Renal cortex interstitium (tissue), 11 donors: ENCODE measurements around the gene DYNC2H1. TPM values are rescaled to one million over a fixed set of nuclear protein-coding genes. Genes with fewer than 3 reads are reported as not detected.
A peak's percentile ranks its signal among the peaks of the same experiment; 100 is the strongest.

Experiments used
- DNase-seq, 11 donors: peaks; one replicate each; pipeline ENCODE4 v3.0.0-alpha.2; 2013; ENCODE audit warnings: low read depth in 9 of 11, low spot score in 4 of 11; ENCODE audit errors: extremely low read depth in 1 of 11
- polyA plus RNA-seq, 3 donors: library from polyadenylated mRNA; unstranded; fragments of 120-200 nt; gene quantifications; one replicate each; pipeline ENCODE4 v1.2.1, GENCODE V29; 2013; ENCODE audit not compliant: insufficient read length in 3 of 3

Gene DYNC2H1
- polyA plus RNA-seq, 3 donors, result 40.7 to 47.3 (median 44.1) TPM

DNA sequence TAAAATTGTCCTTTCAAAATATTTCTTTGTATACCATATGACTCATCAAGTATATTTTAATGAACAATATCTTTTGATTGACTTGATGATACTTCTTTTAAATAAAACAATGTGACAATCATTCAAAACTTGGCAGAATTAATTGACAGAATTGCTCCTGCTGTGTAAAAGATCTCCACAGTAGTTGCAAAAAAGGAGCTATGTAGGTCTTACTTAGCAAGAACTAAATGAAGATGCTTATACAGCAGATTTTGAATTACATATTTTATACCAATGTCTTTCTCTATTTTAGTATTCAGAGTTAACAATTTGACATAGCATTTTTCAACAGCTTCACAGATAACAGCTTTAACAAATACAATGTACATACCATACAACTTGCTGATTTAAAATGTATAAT lies 144.9 kb downstream of the DYNC2H1 start:
- DNase-seq, result no peak

- peak in 2 of 11 donors; percentile 0 for DNase-seq
Measured at GRCh38 chr11:103257360-103257759, 148.1 kb downstream of the DYNC2H1 start.

- DNase-seq, result no peak
Measured at GRCh38 chr11:103266167-103266831, 157.1 kb downstream of the DYNC2H1 start.

- DNase-seq, result no peak
Measured at GRCh38 chr11:103272876-103273275, 163.7 kb downstream of the DYNC2H1 start.

DNA sequence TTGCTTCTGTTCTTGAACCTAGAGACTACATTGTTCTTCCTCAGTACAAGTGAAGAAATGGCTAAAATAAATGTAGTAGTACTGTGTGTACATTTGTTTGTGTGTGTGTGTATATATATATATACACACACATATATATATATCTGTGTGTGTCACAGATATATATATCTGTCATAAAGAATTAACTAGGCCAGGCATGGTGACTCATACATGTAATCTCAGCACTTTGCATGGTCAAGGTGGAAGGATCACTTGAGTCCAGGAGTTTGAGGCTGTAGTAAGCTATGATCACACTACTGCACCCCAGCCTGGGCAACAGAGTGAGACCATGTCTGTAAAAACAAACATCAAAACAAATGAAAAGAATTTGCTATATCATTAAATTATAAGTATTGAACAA lies 164.8 kb downstream of the DYNC2H1 start:
- DNase-seq, result no peak

DNA sequence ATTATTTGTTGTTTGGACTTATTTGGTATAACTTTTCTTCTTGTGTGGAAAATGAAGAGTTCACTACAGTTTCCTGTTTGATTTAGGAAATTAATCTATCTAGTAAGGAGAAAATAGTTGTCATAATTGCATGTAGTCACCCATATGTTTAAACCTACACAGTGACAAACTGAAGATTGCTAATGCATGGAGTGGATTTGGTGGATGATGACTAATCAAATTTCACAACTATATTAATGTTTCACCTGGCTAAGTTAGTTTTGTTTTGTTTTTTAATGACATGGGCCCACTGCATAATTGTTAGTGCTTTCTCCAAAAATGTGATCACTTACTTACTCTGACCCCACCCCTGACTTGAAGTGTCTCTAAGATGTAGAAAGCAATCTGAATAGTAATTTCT lies 170.6 kb downstream of the DYNC2H1 start:
- DNase-seq, result no peak

- DNase-seq, result no peak
Measured at GRCh38 chr11:103281301-103281700, 172.1 kb downstream of the DYNC2H1 start.

GRCh38 chr11:103284260-103284659 lies 175.0 kb downstream of the DYNC2H1 start:
- DNase-seq, result no peak

DNA sequence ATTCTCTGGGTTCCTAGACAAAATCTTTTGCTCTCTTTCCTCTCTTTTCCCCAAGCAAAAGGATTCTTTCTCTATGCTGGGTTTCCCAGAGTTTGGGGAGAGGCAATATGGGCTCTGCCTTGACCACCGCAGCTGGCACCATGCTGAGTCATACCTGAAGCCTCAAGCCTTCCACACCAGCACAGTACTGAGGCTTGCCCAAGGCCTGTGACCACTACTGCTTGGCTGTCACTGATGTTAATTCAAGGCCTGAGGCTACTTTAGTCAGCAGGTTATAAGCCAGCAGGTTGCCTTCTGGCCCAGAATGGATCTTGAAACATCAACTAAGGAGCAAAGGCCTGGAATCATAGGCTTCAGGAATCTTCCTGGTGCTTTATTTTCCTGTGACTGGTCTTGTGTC lies 185.3 kb downstream of the DYNC2H1 start:
- DNase-seq, result no peak

DNA sequence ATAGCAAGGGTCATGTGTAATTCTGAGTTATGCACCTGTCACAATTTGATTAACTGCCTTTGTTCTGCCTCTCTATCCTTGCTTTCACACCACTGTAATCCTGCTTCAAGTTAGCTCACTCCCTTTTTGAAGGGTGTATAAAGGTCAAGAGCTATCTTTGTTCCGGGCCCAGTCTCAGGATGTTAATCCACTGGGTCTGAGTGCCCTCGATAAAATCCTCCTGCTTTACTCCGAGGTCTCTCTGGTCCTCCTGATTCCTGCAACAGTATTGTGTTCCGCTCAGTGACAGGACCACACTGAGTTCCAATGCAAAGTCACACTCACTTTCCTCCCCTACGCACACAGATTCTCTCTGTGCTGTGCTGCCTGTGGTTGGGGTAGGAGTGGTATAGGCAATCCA lies 186.5 kb downstream of the DYNC2H1 start:
- no peak for DNase-seq

GRCh38 chr11:103297900-103298299 lies 188.7 kb downstream of the DYNC2H1 start:
- no peak for DNase-seq

GRCh38 chr11:103315248-103315647 lies 206.0 kb downstream of the DYNC2H1 start:
- no peak for DNase-seq

DNA sequence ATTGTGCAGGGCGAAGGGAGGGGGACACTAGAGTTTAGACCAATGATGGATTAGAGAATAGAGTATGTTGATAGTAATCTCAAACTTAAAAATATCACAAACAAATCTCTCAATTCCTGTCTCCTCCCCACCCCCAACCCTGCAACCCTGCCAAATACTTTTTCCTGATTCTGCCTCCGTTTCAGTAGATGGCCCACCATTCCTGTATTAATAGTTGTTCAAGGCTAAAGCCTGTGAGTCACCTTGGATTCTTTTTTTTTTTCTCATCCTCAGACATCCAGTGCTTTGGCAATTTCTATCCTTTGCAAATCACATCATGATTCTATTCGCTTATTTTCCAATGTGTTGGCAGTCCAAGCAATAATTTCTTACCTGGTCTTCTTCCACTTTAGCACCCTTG lies 207.9 kb downstream of the DYNC2H1 start:
- DNase-seq, result no peak

DNA sequence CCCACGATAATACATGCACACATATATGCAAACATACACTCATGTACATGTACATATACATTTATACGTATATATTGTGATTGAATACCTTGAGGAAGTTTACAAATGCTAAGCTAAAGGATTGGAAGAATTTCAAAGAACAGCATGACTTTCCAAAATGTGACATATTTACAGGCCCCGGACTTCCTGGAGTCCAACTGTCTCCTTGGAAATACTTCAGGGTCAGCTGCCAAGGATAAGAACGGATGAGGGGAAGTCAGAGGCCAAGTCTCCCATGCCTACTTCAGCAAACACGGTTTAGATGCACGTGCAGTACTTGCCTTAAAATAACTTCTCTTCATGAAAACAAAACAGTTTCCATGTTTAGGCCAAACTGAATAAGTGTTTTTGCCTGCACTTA lies 213.6 kb downstream of the DYNC2H1 start:
- DNase-seq, result peak in 3 of 11 donors; percentile 2 to 5 (median 2)

GRCh38 chr11:103325686-103326069 lies 216.5 kb downstream of the DYNC2H1 start:
- DNase-seq, result no peak

DNA sequence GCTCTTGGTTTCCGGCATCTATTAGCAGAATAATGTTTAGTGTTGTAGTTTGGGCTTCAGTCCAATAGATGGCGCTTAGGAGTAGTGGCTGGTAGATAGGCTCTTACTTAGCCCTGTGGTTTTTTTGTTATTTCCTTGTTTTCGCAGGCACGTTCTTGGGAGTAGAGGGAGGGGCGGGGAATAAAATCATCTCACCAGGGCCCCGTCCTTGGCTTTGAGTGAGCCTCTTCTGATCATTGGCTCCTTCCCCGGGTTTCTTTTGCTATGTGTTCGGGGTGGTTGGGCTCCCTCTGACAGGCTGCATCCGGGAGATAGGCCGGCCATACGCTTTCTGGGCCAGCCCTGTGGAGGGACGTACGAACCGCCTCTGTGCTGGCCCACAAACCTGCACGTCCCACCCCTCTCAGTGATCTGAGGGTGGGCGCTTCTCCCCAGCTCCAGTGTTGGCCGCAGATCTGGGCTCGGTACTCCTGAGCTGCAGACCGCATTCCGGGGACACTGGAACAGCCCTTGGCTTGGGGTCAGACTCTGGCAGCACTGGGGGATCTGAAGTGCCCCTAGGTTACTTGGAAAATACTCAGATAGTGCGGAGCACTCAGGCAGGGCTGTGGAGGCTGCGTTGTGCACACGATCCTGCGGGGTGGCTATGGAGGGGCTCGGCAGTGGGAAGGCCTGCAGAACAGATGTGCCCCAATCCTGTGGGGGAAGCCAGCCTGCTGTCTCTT lies 217.0 kb downstream of the DYNC2H1 start:
- DNase-seq, result peak in 10 of 11 donors; percentile 15 to 52 (median 31)

DNA sequence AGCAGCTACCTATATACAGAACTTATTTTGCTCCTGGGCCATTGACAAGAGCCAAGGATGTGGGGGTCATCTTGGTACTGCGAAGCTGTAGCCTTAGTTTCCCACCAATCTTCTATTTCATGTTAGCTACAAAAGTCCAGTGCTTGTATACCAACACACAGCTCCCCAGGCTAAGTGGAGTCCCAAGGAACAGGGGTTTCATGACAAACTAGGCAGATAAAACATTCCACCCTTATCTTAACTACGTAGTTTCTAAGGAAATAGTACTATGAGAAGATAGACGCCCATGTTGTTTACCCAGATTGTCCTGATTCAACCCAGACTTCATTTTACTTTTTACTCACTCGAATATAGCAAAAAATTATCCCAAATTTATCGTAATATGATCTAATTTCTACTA lies 218.5 kb downstream of the DYNC2H1 start:
- no peak for DNase-seq

- no peak for DNase-seq
Measured at GRCh38 chr11:103332409-103332808, 223.2 kb downstream of the DYNC2H1 start.

DNA sequence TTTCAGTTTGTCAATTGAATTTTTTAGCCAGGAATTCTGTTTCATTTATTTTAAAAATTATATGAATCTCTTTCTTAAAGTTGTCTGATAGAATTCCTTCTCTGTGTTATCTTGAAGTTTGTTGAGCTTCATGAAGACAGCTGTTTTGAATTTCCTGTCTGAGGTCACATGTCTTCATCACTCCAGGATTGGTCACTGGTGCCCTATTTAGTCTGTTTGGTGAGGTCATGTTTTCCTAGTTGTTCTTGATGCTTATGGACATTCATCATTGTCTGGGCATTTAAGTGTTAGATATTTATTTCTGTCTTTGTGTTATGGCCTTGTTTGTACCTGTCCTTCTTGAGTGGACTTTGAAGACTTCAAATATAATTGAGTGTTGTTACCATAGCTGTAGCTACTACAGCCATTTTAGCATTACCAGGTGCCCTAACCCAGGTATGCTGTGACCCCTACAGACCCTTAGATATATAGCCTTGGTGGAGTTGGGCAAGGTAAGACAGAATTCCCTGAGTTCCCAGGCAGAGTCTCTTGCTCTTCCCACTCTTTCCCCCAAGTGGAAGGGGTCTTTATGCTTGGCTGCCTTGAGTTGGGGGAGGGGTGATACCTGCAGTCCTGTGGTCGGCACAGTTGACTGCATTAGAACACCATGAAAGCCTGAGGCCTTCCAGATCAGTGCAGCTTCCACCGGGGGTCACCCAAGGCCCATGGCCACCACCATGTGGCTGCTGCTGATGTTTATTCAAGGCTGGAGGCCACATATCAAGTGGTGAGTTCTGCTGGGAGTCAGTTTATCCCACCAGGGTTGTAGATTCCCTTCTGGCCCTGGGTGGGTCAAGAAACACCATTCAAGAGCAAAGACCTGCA lies 229.6 kb downstream of the DYNC2H1 start:
- no peak for DNase-seq

DNA sequence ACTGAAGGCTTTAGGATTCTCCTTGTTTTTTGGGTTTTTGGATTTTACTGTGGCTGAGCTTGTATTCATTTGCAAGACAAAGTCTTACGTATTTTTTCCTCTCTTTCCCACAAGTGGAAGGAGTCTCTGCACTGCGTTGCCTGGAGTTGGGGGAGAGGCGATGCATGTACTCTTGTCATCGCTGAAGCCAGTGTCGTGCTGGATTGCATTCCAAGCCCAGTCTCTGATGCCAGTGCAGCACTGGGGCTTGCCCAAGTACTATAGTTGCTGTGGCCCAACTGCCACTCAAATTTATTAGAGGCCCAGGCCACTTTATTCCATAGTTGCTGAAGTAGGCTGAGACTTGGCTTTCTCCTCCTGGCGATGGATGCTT lies 230.2 kb downstream of the DYNC2H1 start:
- DNase-seq, result no peak
